GM12801 (cell line): Measurements from ENCODE around the gene FN3KRP.

Source experiments
- TF ChIP-seq, protein P1 (sequence below): IDR thresholded peaks from one replicate; pipeline ENCODE4 v1.5.1; 2011; ENCODE audit warnings: control low read depth; ENCODE audit not compliant: insufficient read length; ENCODE audit errors: extremely low read depth

The FN3KRP gene

DNA sequence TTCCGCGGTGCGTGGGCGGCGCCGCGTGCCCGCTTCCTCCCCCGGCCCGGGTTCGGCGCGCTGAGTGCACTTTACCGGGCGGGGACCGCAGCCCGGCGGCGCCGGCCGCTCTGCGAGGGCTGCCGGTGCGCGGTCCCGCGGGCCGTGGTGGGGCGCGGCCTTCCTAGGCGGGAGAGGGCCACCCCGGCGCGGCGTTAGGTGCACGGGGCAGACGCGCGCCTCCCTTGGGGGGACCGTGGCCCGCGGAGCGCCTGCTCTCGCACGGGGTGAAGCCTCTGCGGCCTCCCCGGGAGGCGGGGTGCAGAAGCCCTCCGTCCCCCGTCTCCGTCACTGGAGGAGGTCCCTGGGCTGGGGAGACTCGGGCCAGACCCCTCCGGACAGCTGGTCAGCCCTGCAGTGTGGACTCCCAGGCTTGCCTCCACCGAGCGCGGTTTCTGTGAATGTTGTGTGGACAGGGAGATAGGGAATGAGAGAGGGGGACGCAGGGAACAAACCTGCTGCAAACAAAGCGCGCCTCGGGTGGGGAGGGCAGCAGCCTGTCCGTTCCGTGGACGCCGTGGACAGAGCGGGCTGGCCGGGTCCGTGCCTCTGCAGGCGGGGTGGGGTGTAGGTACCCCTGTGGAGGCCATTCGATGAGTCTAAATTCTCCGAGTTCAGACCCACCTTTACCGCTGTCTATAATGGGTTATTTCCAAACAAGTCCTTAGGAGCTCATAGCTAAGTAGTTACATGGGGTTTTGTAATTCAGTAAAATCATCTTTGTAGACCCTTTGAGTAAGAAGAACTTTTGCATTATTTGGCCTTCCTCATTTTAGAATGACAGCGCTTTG lies 36.1 kb downstream of the FN3KRP start:
- TF ChIP-seq, protein P1, sequence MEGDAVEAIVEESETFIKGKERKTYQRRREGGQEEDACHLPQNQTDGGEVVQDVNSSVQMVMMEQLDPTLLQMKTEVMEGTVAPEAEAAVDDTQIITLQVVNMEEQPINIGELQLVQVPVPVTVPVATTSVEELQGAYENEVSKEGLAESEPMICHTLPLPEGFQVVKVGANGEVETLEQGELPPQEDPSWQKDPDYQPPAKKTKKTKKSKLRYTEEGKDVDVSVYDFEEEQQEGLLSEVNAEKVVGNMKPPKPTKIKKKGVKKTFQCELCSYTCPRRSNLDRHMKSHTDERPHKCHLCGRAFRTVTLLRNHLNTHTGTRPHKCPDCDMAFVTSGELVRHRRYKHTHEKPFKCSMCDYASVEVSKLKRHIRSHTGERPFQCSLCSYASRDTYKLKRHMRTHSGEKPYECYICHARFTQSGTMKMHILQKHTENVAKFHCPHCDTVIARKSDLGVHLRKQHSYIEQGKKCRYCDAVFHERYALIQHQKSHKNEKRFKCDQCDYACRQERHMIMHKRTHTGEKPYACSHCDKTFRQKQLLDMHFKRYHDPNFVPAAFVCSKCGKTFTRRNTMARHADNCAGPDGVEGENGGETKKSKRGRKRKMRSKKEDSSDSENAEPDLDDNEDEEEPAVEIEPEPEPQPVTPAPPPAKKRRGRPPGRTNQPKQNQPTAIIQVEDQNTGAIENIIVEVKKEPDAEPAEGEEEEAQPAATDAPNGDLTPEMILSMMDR = no peak

DNA sequence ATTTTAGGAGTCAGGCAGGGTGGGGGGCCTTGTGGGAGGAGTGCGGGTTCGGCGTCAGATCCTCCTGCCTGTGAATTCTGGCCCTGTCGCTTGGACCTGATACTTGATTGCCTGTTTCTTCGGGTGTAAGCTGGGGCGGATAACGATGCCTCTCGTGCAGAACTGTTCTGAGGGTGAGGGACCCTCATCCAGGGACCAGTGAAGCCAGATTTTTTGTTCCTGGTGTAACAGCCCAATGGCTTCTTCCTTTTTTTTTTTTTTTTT lies 36.6 kb downstream of the FN3KRP start:
- TF ChIP-seq, protein P1 = no peak

DNA sequence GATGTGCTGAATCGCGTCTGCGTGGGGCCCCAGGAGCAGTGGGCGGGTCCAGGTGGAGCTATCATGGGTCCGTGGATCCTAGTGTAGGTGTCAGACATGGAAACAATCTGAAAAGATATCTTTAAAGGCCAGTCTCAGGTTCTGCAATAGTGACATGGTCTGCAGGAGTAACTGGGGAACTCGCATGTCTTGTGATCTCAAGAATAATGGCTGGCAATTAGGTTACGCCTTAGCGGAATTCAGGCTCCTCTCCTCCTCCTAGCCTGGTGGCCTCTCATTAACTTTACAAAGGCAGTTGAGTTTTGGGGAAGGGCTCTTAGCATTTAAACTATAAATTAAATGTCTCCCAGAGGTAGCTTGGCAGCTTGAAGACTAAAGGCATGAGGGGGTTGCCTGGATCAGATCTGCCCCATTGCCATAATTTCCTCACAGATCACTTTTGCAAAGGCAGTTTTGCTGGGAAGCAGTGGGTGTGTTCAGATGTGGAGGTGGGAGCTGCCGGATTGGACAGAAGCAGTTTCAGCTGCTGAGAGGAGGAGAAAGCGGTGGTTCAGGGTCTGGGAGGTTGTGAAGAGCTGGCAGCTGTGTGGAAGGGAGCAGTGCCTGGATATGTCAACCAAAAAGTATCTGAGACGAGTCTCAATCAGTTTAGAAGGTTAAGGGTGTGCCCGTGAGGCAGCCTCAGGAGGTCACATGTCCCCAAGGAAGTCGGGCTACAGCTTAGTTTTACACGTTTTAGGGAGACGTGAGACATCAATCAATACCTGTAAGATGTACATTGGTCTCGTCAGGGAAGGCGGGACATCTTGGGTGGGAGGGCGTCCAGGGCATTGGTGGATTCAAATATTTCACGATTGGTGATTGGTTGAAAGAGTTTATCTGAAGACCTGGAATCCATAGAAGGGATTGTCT lies 38.0 kb downstream of the FN3KRP start:
- TF ChIP-seq, protein P1 = no peak

DNA sequence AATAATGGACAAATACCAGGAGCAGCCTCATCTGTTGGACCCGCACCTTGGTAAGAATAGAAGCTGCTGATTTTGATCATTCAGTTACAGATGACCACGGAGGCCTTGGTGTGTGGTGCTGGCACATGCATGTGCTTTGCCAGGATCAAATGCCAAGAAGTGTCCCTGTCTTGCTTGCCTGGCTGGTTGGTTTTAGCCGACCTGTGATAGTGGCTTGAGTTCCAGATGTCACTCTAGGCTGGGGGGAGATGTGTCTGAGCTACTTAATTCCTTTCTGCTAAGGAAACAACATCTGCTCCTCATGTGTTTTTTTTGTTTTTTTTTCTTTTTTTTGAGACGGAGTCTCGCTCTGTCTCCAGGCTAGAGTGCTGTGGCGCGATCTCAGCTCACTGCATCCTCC lies 39.7 kb downstream of the FN3KRP start:
- TF ChIP-seq, protein P1 = no peak

DNA sequence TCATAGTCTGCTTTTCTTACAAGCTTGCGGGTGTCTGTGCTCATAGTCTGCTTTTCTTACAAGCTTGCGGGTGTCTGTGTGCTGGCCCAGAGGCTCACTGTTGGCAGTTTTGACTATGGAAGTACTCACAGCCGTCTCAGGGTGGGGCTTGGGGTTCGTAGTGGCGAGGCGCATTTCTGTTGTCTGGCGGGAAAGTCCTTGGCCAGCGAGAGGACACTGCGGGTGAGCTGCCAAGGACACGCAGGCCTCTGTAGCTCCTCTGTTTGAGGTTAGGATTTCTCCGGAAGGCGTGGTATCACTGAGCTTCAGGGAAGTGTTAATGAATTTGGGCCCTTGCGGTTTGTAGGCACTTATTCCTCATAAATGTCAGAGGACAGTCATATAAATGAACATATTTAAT lies 48.9 kb downstream of the FN3KRP start:
- TF ChIP-seq, protein P1 = no peak

DNA sequence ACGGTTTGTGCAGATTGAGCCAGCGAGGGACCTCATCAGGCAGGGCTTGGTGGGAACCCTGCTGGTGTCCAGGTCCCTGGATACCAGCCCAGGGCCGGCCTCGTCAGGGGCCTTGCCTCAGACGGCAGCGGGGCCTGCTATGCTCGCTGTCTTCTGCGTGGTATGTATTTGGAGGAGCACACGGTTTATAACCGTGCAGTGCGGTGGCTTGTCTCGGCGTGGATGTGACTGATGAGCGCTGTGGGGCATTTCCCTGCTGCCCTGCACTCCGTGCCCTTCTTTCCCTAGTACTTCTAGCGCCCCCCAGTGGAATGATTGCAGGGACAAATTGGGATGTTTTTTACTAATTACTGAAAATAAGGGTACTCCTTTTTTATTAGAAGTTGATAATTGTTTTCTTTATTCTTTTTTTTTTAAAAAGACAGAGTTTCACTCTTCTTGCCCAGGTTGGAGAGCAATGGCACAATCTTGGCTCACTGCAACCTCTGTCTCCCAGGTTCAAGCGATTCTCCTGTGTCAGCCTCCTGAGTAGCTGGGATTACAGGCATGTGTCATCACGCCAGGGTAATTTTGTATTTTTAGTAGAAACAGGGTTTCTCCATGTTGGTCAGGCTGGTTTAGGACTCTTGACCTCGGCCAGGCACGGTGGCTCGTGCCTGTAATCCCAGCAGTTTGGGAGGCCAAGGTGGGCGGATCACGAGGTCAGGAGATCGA lies 50.7 kb downstream of the FN3KRP start:
- TF ChIP-seq, protein P1 = no peak

DNA sequence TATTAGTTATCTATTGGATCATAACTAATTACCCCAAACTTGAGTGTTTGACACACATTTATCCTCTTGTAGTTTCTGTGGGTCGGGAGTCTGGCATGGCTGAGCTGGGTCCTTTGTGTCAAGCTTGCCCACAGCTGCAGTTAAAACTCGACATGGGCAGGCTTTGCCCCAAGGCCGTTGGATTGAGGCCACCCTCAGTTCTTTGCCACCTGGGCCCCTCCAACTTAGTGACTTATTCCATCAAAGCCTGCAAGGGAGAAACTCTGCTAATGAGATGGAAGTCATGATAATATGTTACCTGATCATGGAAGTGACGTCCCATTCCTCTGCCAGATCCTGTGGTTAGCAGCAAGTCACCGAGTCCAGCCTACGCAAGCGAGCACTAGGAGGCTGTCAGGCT lies 52.5 kb downstream of the FN3KRP start:
- TF ChIP-seq, protein P1 = no peak
